ENCODE data around the gene CPM.

Gene CPM

GRCh38 chr12:68919581-68920239, 13.3 kb downstream of the CPM start:
- no peaks in the 10 kb centered on the region for H3K4me1 Mint-ChIP-seq
- H3K36me3 Mint-ChIP-seq (ENCODE audit: low read depth): peaks cover 7% of the 10 kb centered on the region
- no peak overlapping the region for H3K4me3 Mint-ChIP-seq
- H3K9me3 Mint-ChIP-seq: no peaks in the 10 kb centered on the region
- H3K27ac Mint-ChIP-seq: no peak overlapping the region
- TF ChIP-seq CTCF (IDR thresholded peaks at IDR 0.05; ENCODE audit: unreplicated experiment in 3 of 3): no peak
- peaks cover 3% of the 10 kb centered on the region for H3K27me3 Mint-ChIP-seq (ENCODE audit: low read depth)

- no peak for TF ChIP-seq CTCF (IDR thresholded peaks at IDR 0.05; ENCODE audit: unreplicated experiment in 3 of 3)
- H3K36me3 Mint-ChIP-seq (ENCODE audit: low read depth): peaks cover 6% of the 10 kb centered on the region
- H3K27me3 Mint-ChIP-seq (ENCODE audit: low read depth): peaks cover under 1% of the 10 kb centered on the region
- no peaks in the 10 kb centered on the region for H3K9me3 Mint-ChIP-seq
- H3K4me3 Mint-ChIP-seq: no peak overlapping the region
- H3K27ac Mint-ChIP-seq: no peak overlapping the region
- no peaks in the 10 kb centered on the region for H3K4me1 Mint-ChIP-seq
Observed at GRCh38 chr12:68918960-68919359, 14.0 kb downstream of the CPM start.

- TF ChIP-seq CTCF (IDR thresholded peaks at IDR 0.05; ENCODE audit: unreplicated experiment in 3 of 3): no peak
- Mint-ChIP-seq H3K4me1 (no peaks in the 10 kb centered on the region), H3K36me3 (ENCODE audit: low read depth) (peaks cover 3% of the 10 kb centered on the region), H3K9me3 (no peaks in the 10 kb centered on the region), H3K4me3 (no peak overlapping the region), H3K27ac (no peak overlapping the region), H3K27me3 (ENCODE audit: low read depth) (no peaks in the 10 kb centered on the region)
Observed at GRCh38 chr12:68915055-68915454, 17.9 kb downstream of the CPM start.

GRCh38 chr12:68913682-68914081, 19.3 kb downstream of the CPM start:
- no peaks in the 10 kb centered on the region for H3K27me3 Mint-ChIP-seq (ENCODE audit: low read depth)
- H3K27ac Mint-ChIP-seq: no peak overlapping the region
- no peak overlapping the region for H3K4me3 Mint-ChIP-seq
- no peak for TF ChIP-seq CTCF (IDR thresholded peaks at IDR 0.05; ENCODE audit: unreplicated experiment in 3 of 3)
- no peaks in the 10 kb centered on the region for H3K9me3 Mint-ChIP-seq
- peaks cover 1% of the 10 kb centered on the region for H3K4me1 Mint-ChIP-seq
- H3K36me3 Mint-ChIP-seq (ENCODE audit: low read depth): no peaks in the 10 kb centered on the region

GRCh38 chr12:68912916-68913315, 20.1 kb downstream of the CPM start:
- Mint-ChIP-seq H3K27me3 (ENCODE audit: low read depth) (no peaks in the 10 kb centered on the region), H3K4me1 (peaks cover 8% of the 10 kb centered on the region), H3K36me3 (ENCODE audit: low read depth) (no peaks in the 10 kb centered on the region), H3K9me3 (no peaks in the 10 kb centered on the region), H3K4me3 (no peak overlapping the region), H3K27ac (no peak overlapping the region)
- no peak for TF ChIP-seq CTCF (IDR thresholded peaks at IDR 0.05; ENCODE audit: unreplicated experiment in 3 of 3)

GRCh38 chr12:68911197-68911718, 21.7 kb downstream of the CPM start:
- no peak for TF ChIP-seq CTCF (IDR thresholded peaks at IDR 0.05; ENCODE audit: unreplicated experiment in 3 of 3)
- Mint-ChIP-seq H3K9me3 (no peaks in the 10 kb centered on the region), H3K27ac (no peak overlapping the region), H3K27me3 (ENCODE audit: low read depth) (no peaks in the 10 kb centered on the region), H3K4me3 (no peak overlapping the region), H3K4me1 (peaks cover 8% of the 10 kb centered on the region), H3K36me3 (ENCODE audit: low read depth) (no peaks in the 10 kb centered on the region)

All from nephron (organoid).